B cell (primary cell): ENCODE measurements around the gene KSR2. TPM values are rescaled to one million over a fixed set of nuclear protein-coding genes. Genes with fewer than 3 reads are reported as not detected.

Source experiments
- ATAC-seq: fragments of 200-7000 bp; cut with Tn5 transposase; one replicate; pipeline ENCODE4 v1.10.0; 2021; ENCODE audit warnings: low read depth, mild to moderate bottlenecking, moderate number of reproducible peaks, moderate library complexity
- CTCF ChIA-PET: fragments of 350-600 bp; sonication (Branson Sonifier 250); formaldehyde crosslinking; loops from one replicate; lab custom pipeline; 2021; ENCODE audit warnings: antibody characterized with exemption, inconsistent platforms; lab: Charles Lee
- POLR2A ChIA-PET: fragments of 350-600 bp; sonication (Branson Sonifier 250); formaldehyde crosslinking; loops from one replicate; lab custom pipeline; 2021; ENCODE audit warnings: antibody characterized with exemption; lab: Charles Lee
- DNase-seq: peaks from one replicate; pipeline ENCODE4 v3.0.0; 2013
- H2AFZ ChIP-seq: 2 replicates; pipeline ENCODE4 v1.6.1; 2012; ENCODE audit warnings: mild to moderate bottlenecking, low read depth, low read length; ENCODE audit not compliant: insufficient read depth, poor library complexity, severe bottlenecking
- H3K27ac ChIP-seq, 2 donors: 1 replicate in 1 of 2; 2 replicates in 1 of 2; pipeline ENCODE4 v1.5.1; 2012 to 2013; ENCODE audit warnings: low read length in 2 of 2, mild to moderate bottlenecking in 2 of 2, moderate library complexity in 1 of 2
- H3K27me3 ChIP-seq, 4 experiments: fragments of 200-600 bp in 1 of 4; sonication (generic) in 1 of 4; replicated peaks in 1 of 4; 1 replicate in 2 of 4; 2 replicates in 2 of 4; pipeline versions ENCODE4 v1.6.1 to v1.7.0; 2013 to 2016; ENCODE audit warnings: low read length in 3 of 4, mild to moderate bottlenecking in 2 of 4, mixed read lengths in 1 of 4, moderate library complexity in 1 of 4; ENCODE audit not compliant: insufficient read depth in 4 of 4, control insufficient read depth in 3 of 4; ENCODE audit errors: control extremely low read depth in 1 of 4
- H3K36me3 ChIP-seq, 2 experiments: replicated peaks in 1 of 2; 1 replicate in 1 of 2; 2 replicates in 1 of 2; pipeline versions ENCODE4 v1.6.1 to v1.7.1; 2013; ENCODE audit warnings: low read length in 1 of 2; ENCODE audit not compliant: insufficient read depth in 2 of 2, control insufficient read depth in 1 of 2; ENCODE audit errors: control extremely low read depth in 1 of 2, extremely low read depth in 1 of 2
- H3K4me1 ChIP-seq, 2 donors: fragments of 200-600 bp in 1 of 2; sonication (generic) in 1 of 2; 1 replicate in 1 of 2; 2 replicates in 1 of 2; pipeline versions ENCODE4 v1.5.1 to v1.6.1; 2013 to 2017; ENCODE audit warnings: low read length in 2 of 2; ENCODE audit not compliant: control insufficient read depth in 2 of 2, insufficient read depth in 2 of 2
- H3K4me2 ChIP-seq: replicated peaks from 2 replicates; pipeline ENCODE3; 2012; ENCODE audit warnings: mild to moderate bottlenecking, low read depth, low read length; ENCODE audit not compliant: poor library complexity, severe bottlenecking
- H3K4me3 ChIP-seq, 5 experiments: fragments of 200-600 bp in 1 of 5; sonication (generic) in 1 of 5; 1 replicate in 3 of 5; 2 replicates in 2 of 5; pipeline versions ENCODE4 v1.5.1 to v1.7.0; 2011 to 2016; ENCODE audit warnings: low read length in 4 of 5, mild to moderate bottlenecking in 4 of 5, low read depth in 2 of 5, control low read depth in 1 of 5, moderate library complexity in 1 of 5; ENCODE audit not compliant: insufficient read depth in 1 of 5; ENCODE audit errors: control extremely low read depth in 1 of 5, extremely low read depth in 1 of 5
- H3K79me2 ChIP-seq: fragments of 200-600 bp; sonication (generic); one replicate; pipeline ENCODE4 v1.6.0; 2016; ENCODE audit warnings: low read length; ENCODE audit not compliant: control insufficient read depth, insufficient read depth
- H3K9ac ChIP-seq: fragments of 200-600 bp; sonication (generic); 2 replicates; pipeline ENCODE4 v1.6.1; 2017; ENCODE audit warnings: mild to moderate bottlenecking, low read length, moderate library complexity
- H3K9me3 ChIP-seq, 3 donors: one replicate each; pipeline versions ENCODE4 v1.6.1 to v1.7.1; 2013; ENCODE audit warnings: low read length in 2 of 3; ENCODE audit not compliant: control insufficient read depth in 2 of 3, insufficient read depth in 1 of 3; ENCODE audit errors: control extremely low read depth in 1 of 3
- H4K20me1 ChIP-seq: 2 replicates; pipeline ENCODE4 v1.6.0; 2012; ENCODE audit warnings: mild to moderate bottlenecking, low read length; ENCODE audit not compliant: insufficient read depth, control insufficient read depth, poor library complexity, severe bottlenecking
- H3K27ac Mint-ChIP-seq: one replicate; pipeline ENCODE4 v1.8.0; 2021; ENCODE audit warnings: mixed read lengths
- H3K27me3 Mint-ChIP-seq: one replicate; pipeline ENCODE4 v1.8.0; 2021; ENCODE audit warnings: mixed read lengths
- H3K4me1 Mint-ChIP-seq: one replicate; pipeline ENCODE4 v1.8.0; 2021; ENCODE audit warnings: mixed read lengths
- H3K4me3 Mint-ChIP-seq: one replicate; pipeline ENCODE4 v1.8.0; 2021; ENCODE audit warnings: mixed read lengths
- H3K9me3 Mint-ChIP-seq: one replicate; pipeline ENCODE4 v1.8.0; 2022; ENCODE audit warnings: mixed read lengths; ENCODE audit not compliant: insufficient read depth
- CTCF ChIP-seq: fragments of 200-600 bp; IDR thresholded peaks from one replicate; pipeline ENCODE4 v1.8.0; 2022; ENCODE audit warnings: antibody characterized with exemption, mild to moderate bottlenecking
- EZH2 ChIP-seq: IDR thresholded peaks from 2 replicates; pipeline ENCODE4 v1.6.1; 2012; ENCODE audit warnings: borderline replicate concordance, low read depth, mild to moderate bottlenecking, moderate library complexity, low read length; ENCODE audit not compliant: insufficient read depth, poor library complexity, severe bottlenecking
- WGBS: methylation state at CpG from one replicate; pipeline ENCODE4 v1.1.5; 2013; ENCODE audit warnings: missing lambda C conversion rate; ENCODE audit not compliant: insufficient coverage; 5-methylcytosine and 5-hydroxymethylcytosine counted together
- intact Hi-C: fragments of 100-400 bp; cut with micrococcal nuclease; formaldehyde crosslinking; loops from one replicate; pipeline ENCODE4 v1.10.0; 2022
- polyA plus RNA-seq: library from polyadenylated mRNA; depleted of rRNA; stranded (reverse); fragments of >200 nt; gene quantifications from 2 replicates; pipeline ENCODE4 v1.2.3, GENCODE V29; 2012
- total RNA-seq, 2 donors: library from RNA; stranded (reverse); fragments of 120-200 nt in 1 of 2; gene quantifications; 1 replicate in 1 of 2; 2 replicates in 1 of 2; pipeline versions ENCODE4 v1.2.3 to v1.2.4, GENCODE V29; 2013 to 2022

The KSR2 gene
- total and polyA plus RNA-seq, 2 donors (not counting 1 experiment from before 2014, with no cell fraction given), result not detected

- ChIA-PET CTCF (interaction anchor here (0.9 to 1.0 kb wide), 2 partner anchors 13 to 19 kb away, joined by 3 to 4 read pairs; no protein-coding TSS in a partner anchor), POLR2A (no interaction called here)
- no CpG with 5 or more reads among the region's 5 CpGs for WGBS
- H3K79me2 ChIP-seq, result no peaks in the 10 kb centered on the region
- Mint-ChIP-seq H3K4me3 (no peak overlapping the region), H3K27ac (no peak overlapping the region), H3K27me3 (no peaks in the 10 kb centered on the region), H3K4me1 (no peaks in the 10 kb centered on the region), H3K9me3 (peaks cover 10% of the 10 kb centered on the region)
- TF ChIP-seq CTCF, result no peak
- H3K4me3 ChIP-seq, result no peak overlapping the region
- H3K9ac ChIP-seq, result no peak overlapping the region
- intact Hi-C loops, result no loop called here
- H3K27ac ChIP-seq, result no peak overlapping the region
- ATAC-seq, result no peak
- no peaks in the 10 kb centered on the region for H3K36me3 ChIP-seq
- H3K9me3 ChIP-seq, result peaks cover 0 to 17% (median 14%) of the 10 kb centered on the region in 3 donors
- no peaks in the 10 kb centered on the region for H3K4me1 ChIP-seq
- no peaks in the 10 kb centered on the region for H3K27me3 ChIP-seq
- H2AFZ ChIP-seq, result no peak overlapping the region
- no peak overlapping the region for H3K4me2 ChIP-seq
- no peaks in the 10 kb centered on the region for H4K20me1 ChIP-seq
- no peak for DNase-seq
Observed at GRCh38 chr12:117830471-117830870, 138.3 kb downstream of the KSR2 start.

- peaks cover 12% of the 10 kb centered on the region for H3K9me3 Mint-ChIP-seq
- Histone ChIP-seq H3K9ac (no peak overlapping the region), H3K9me3 (peaks cover 0 to 17% (median 16%) of the 10 kb centered on the region in 3 donors), H3K27me3 (no peaks in the 10 kb centered on the region), H3K27ac (no peak overlapping the region), H4K20me1 (no peaks in the 10 kb centered on the region), H3K4me2 (no peak overlapping the region), H3K4me3 (no peak overlapping the region), H3K36me3 (no peaks in the 10 kb centered on the region), H2AFZ (no peak overlapping the region), H3K4me1 (no peaks in the 10 kb centered on the region), H3K79me2 (no peaks in the 10 kb centered on the region)
- H3K27me3 Mint-ChIP-seq, result no peaks in the 10 kb centered on the region
- intact Hi-C loops, result no loop called here
- ATAC-seq (no peak), DNase-seq (no peak)
- WGBS, result 100% methylated on average over 2 of the region's 2 CpGs
- CTCF ChIA-PET, result interaction anchor here (0.8 kb wide), 1 partner anchor 9 kb away, joined by 3 read pairs; no protein-coding TSS in a partner anchor
- no peak overlapping the region for H3K27ac Mint-ChIP-seq
- POLR2A ChIA-PET, result no interaction called here
- TF ChIP-seq EZH2 (no peak), CTCF (no peak)
- H3K4me3 Mint-ChIP-seq, result no peak overlapping the region
- H3K4me1 Mint-ChIP-seq, result no peaks in the 10 kb centered on the region
Observed at GRCh38 chr12:117829108-117829507, 139.7 kb downstream of the KSR2 start.
